GM12878 (cell line): ENCODE measurements around the gene IRF2. TPM values are rescaled to one million over a fixed set of nuclear protein-coding genes. Genes with fewer than 3 reads are reported as not detected.

Experiments used
- CBX5 ChIP-seq: sonication (generic); IDR thresholded peaks from 2 replicates; pipeline ENCODE4 v1.6.1; 2016; ENCODE audit warnings: low read depth, moderate library complexity, mild to moderate bottlenecking, inconsistent platforms
- polyA plus RNA-seq, 11 experiments: library from polyadenylated mRNA; depleted of rRNA in 4 of 11; unstranded in 6 of 11; stranded (reverse) in 5 of 11; fragments of >200 nt; fragmentation: Nextera tagmentation in 4 of 11; fragmentation: Illumina TruSeq in 1 of 11; extraction: Ambion mirVana in 4 of 11; extraction: Trizol in 1 of 11; gene quantifications; 1 replicate in 1 of 11; 2 replicates in 10 of 11; pipeline versions ENCODE4 v1.2.1 to v1.2.3, GENCODE V29; 2011 to 2016; ENCODE audit warnings: inconsistent platforms in 2 of 11, missing spikeins in 2 of 11, low read depth in 1 of 11
- total RNA-seq, 4 experiments: library from RNA; depleted of rRNA in 3 of 4; stranded (reverse); fragments of >200 nt in 3 of 4; fragmentation: Illumina TruSeq in 1 of 4; extraction: Trizol in 1 of 4; gene quantifications; 2 replicates each; pipeline versions ENCODE4 v1.2.1 to v1.2.3, GENCODE V29; 2013 to 2021
- TF ChIP-seq, protein P1 (sequence below): IDR thresholded peaks from 2 replicates; pipeline ENCODE4 v1.6.1; 2011; ENCODE audit warnings: mild to moderate bottlenecking, low read depth, low read length, moderate library complexity; ENCODE audit not compliant: insufficient replicate concordance
- TF ChIP-seq, protein P2 (sequence below): IDR thresholded peaks from 2 replicates; pipeline ENCODE4 v1.6.1; 2011; ENCODE audit warnings: low read depth, mild to moderate bottlenecking, low read length, moderate library complexity, borderline replicate concordance; ENCODE audit errors: extremely low read depth
- TF ChIP-seq, protein P3 (sequence below): fragments of 150-350 bp; IDR thresholded peaks from 2 replicates; pipeline ENCODE4 v1.6.1; 2016; ENCODE audit warnings: low read depth, low read length

IRF2 gene
- total and polyA plus RNA-seq, 10 of the 15 experiments (the other 5 are each of a cell fraction or from before 2014, with no cell fraction given): 45.1 to 99.3 (median 58.9) TPM

DNA sequence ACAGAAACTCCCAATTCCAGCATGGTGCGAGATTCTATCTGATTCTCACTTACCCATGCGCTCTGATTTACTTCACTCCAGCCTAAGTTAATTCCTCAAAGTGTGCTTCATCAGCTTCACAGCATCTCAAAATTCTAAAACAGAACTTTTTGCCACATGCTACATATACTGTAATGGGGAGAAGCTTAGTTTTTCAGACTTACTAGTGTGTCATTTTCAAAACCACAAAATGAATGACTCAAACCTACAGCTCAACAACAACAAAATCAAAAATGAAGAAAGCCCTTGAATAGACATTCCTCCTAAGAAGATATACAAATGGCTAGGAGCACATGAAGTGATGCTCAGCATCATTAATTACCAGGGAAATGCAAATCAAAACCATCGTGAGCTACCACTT lies 14.9 kb downstream of the IRF2 start (continued):
- TF ChIP-seq, protein P1, sequence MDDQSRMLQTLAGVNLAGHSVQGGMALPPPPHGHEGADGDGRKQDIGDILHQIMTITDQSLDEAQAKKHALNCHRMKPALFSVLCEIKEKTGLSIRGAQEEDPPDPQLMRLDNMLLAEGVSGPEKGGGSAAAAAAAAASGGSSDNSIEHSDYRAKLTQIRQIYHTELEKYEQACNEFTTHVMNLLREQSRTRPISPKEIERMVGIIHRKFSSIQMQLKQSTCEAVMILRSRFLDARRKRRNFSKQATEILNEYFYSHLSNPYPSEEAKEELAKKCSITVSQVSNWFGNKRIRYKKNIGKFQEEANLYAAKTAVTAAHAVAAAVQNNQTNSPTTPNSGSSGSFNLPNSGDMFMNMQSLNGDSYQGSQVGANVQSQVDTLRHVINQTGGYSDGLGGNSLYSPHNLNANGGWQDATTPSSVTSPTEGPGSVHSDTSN: no peak
- no peak for TF ChIP-seq CBX5
- TF ChIP-seq, protein P2, sequence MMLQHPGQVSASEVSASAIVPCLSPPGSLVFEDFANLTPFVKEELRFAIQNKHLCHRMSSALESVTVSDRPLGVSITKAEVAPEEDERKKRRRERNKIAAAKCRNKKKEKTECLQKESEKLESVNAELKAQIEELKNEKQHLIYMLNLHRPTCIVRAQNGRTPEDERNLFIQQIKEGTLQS: no peak
- TF ChIP-seq, protein P3, sequence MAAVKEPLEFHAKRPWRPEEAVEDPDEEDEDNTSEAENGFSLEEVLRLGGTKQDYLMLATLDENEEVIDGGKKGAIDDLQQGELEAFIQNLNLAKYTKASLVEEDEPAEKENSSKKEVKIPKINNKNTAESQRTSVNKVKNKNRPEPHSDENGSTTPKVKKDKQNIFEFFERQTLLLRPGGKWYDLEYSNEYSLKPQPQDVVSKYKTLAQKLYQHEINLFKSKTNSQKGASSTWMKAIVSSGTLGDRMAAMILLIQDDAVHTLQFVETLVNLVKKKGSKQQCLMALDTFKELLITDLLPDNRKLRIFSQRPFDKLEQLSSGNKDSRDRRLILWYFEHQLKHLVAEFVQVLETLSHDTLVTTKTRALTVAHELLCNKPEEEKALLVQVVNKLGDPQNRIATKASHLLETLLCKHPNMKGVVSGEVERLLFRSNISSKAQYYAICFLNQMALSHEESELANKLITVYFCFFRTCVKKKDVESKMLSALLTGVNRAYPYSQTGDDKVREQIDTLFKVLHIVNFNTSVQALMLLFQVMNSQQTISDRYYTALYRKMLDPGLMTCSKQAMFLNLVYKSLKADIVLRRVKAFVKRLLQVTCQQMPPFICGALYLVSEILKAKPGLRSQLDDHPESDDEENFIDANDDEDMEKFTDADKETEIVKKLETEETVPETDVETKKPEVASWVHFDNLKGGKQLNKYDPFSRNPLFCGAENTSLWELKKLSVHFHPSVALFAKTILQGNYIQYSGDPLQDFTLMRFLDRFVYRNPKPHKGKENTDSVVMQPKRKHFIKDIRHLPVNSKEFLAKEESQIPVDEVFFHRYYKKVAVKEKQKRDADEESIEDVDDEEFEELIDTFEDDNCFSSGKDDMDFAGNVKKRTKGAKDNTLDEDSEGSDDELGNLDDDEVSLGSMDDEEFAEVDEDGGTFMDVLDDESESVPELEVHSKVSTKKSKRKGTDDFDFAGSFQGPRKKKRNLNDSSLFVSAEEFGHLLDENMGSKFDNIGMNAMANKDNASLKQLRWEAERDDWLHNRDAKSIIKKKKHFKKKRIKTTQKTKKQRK: no peak
